HG03342 (cell line): Measurements from ENCODE around the gene KCNN1.
"Not testable (repeated sequence)": the region's sequence is repeated elsewhere in the genome, so short reads cannot be mapped to it uniquely, and the experiment has no call there.

Experiments
- ATAC-seq: cut with Tn5 transposase; IDR thresholded peaks from one replicate; pipeline ENCODE4 v1.9.1; 2021; ENCODE audit warnings: mild to moderate bottlenecking, moderate library complexity; ENCODE audit not compliant: unreplicated experiment

KCNN1 gene

GRCh38 chr19:18021121-18021755, 54.3 kb downstream of the KCNN1 start:
- ATAC-seq, result no peak

- ATAC-seq, result no peak
These were observed 56.8 kb downstream of the KCNN1 start for GRCh38 chr19:18023622-18024251.

- no peak for ATAC-seq
These were observed 60.2 kb downstream of the KCNN1 start for GRCh38 chr19:18027151-18027550.

- ATAC-seq, result no peak
These were observed 62.9 kb downstream of the KCNN1 start for GRCh38 chr19:18029617-18030338.

GRCh38 chr19:18031401-18031800, 64.5 kb downstream of the KCNN1 start:
- ATAC-seq, result not testable (repeated sequence)

- not testable (repeated sequence) for ATAC-seq
These were observed 65.2 kb downstream of the KCNN1 start for GRCh38 chr19:18032102-18032501.

- ATAC-seq, result no peak
These were observed 74.1 kb downstream of the KCNN1 start for GRCh38 chr19:18041054-18041453.

GRCh38 chr19:18043676-18044075, 76.8 kb downstream of the KCNN1 start:
- ATAC-seq, result no peak

GRCh38 chr19:18044825-18045304, 78.0 kb downstream of the KCNN1 start:
- peak; percentile 88 for ATAC-seq

- no peak for ATAC-seq
These were observed 78.6 kb downstream of the KCNN1 start for GRCh38 chr19:18045307-18046050.

GRCh38 chr19:18046059-18046718, 79.3 kb downstream of the KCNN1 start:
- no peak for ATAC-seq

GRCh38 chr19:18049385-18049784, 82.5 kb downstream of the KCNN1 start:
- ATAC-seq, result no peak
